Cardiac muscle cell (in vitro differentiated cells and primary cell): ENCODE data around the gene TEP1. TPM values are rescaled to one million over a fixed set of nuclear protein-coding genes. Genes with fewer than 3 reads are reported as not detected.
A peak's percentile ranks its signal among the peaks of the same experiment; 100 is the strongest.

ENCODE experiments used
- DNase-seq, 2 donors: peaks; one replicate each; pipeline versions ENCODE4 v3.0.0 to v3.0.0-alpha.2; 2010 to 2017; ENCODE audit warnings: low read depth in 1 of 2, low spot score in 1 of 2
- H3K27ac ChIP-seq: fragments of 200-600 bp; sonication (generic); 2 replicates; pipeline ENCODE4 v1.5.1; 2016
- H3K27me3 ChIP-seq: fragments of 200-600 bp; sonication (generic); 2 replicates; pipeline ENCODE4 v1.6.0; 2016; ENCODE audit warnings: control low read depth
- H3K36me3 ChIP-seq: fragments of 200-600 bp; sonication (generic); 2 replicates; pipeline ENCODE4 v1.5.1; 2016; ENCODE audit warnings: control low read depth
- H3K4me1 ChIP-seq: fragments of 200-600 bp; sonication (generic); 2 replicates; pipeline ENCODE4 v1.8.1; 2017; ENCODE audit warnings: low read depth, mild to moderate bottlenecking, mixed run types
- H3K4me3 ChIP-seq: fragments of 200-600 bp; sonication (generic); 2 replicates; pipeline ENCODE4 v1.5.1; 2016; ENCODE audit warnings: mild to moderate bottlenecking
- H3K9me3 ChIP-seq: fragments of 200-600 bp; sonication (generic); 2 replicates; pipeline ENCODE4 v1.5.1; 2017; ENCODE audit warnings: low read depth, mild to moderate bottlenecking, control low read depth
- CTCF ChIP-seq: IDR thresholded peaks from 2 replicates; pipeline ENCODE4 v1.5.1; 2012; ENCODE audit warnings: low read depth, mild to moderate bottlenecking, low read length
- polyA plus RNA-seq: library from polyadenylated mRNA; unstranded; fragments of >200 nt; fragmentation: Nextera tagmentation; extraction: Ambion mirVana; gene quantifications from 2 replicates; pipeline ENCODE4 v1.2.1, GENCODE V29; 2016
- total RNA-seq: library from RNA; depleted of rRNA; stranded (reverse); fragments of >200 nt; gene quantifications from 2 replicates; pipeline ENCODE4 v1.2.3, GENCODE V29; 2016

TEP1 gene
- total and polyA plus RNA-seq, 2 experiments from 2014 or later = 5.1 to 8.5 TPM

DNA sequence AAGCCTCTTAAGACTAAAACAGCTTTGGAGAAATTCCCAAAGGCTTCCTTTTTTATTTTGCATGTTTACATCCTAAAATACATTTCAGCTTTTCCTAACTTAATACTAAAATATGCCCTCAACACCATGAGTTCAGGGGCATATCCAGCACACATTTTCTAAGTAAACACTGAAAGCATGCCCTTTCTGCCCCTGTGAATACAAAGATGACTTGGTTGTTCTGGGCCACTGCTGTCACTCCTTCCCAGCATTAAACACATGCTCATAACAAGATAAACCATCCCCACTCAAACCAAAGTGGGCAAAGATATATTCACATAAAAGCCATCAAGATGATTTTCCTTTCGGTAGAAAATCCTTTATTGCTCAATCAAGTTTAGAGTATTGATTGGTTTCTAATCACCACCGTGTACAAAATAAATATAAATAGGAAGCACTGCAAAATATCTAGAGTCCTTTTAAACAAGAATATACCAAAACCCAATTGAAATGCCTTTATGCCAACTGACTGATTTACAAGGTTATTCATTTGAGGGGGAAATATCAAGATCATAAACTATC is 82.2 kb downstream of the TEP1 start:
- peaks cover 8% of the 10 kb centered on the region for H3K4me1 ChIP-seq
- TF ChIP-seq CTCF = no peak
- no peaks in the 10 kb centered on the region for H3K27me3 ChIP-seq
- H3K9me3 ChIP-seq = no peaks in the 10 kb centered on the region
- H3K27ac ChIP-seq = peak overlapping the region; percentile 41
- H3K4me3 ChIP-seq = peak overlapping the region; percentile 84
- peaks cover 9% of the 10 kb centered on the region for H3K36me3 ChIP-seq
- DNase-seq = no peak

DNA sequence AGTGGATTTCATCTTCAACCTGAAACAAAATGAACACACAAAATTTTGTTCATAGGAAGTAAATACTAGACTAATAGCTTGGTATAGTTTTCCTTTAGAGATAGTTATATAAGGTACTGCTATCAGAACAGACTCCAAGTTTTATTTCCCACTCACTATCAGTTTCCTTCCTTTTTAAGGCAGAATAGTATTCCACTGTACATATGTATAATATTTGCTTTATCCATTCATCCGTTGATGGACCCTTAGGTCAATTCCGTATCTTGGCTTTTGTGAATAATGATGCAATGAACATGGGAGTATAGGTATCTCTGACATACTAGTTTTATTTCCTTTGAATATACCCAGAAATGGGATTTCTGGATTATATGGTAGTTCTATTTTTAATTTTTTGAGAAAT is 83.9 kb downstream of the TEP1 start:
- no peaks in the 10 kb centered on the region for H3K27me3 ChIP-seq
- no peak for TF ChIP-seq CTCF
- no peaks in the 10 kb centered on the region for H3K9me3 ChIP-seq
- H3K4me3 ChIP-seq = no peak overlapping the region
- DNase-seq = no peak
- peaks cover 8% of the 10 kb centered on the region for H3K4me1 ChIP-seq
- peak overlapping the region; percentile 65 for H3K27ac ChIP-seq
- H3K36me3 ChIP-seq = peaks cover 23% of the 10 kb centered on the region

DNA sequence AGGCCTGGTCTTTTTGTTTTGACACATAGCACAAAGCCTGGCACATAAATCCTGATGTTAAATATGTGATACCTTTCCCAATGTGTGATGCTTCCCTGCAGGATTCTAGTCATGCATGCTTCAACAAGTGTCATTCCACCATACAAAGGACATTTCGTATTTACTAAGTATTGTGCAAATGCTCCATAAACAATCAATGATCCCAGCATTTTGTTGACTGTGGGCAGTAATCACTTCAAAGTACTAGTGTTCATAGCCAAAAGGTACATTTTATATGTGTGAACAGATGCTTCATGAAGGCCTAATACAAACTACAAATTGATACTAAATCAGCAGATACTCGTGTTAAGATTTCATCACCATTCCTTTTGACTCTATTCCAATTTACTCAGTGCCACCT is 84.6 kb downstream of the TEP1 start:
- no peak for TF ChIP-seq CTCF
- Histone ChIP-seq H3K36me3 (peaks cover 28% of the 10 kb centered on the region), H3K27me3 (no peaks in the 10 kb centered on the region), H3K9me3 (no peaks in the 10 kb centered on the region), H3K4me1 (peaks cover 8% of the 10 kb centered on the region), H3K4me3 (no peak overlapping the region), H3K27ac (peak overlapping the region; percentile 65)
- no peak for DNase-seq

GRCh38 chr14:20327005-20327869 is 86.1 kb downstream of the TEP1 start:
- TF ChIP-seq CTCF = peak; percentile 66
- Histone ChIP-seq H3K4me1 (peaks cover 8% of the 10 kb centered on the region), H3K27me3 (no peaks in the 10 kb centered on the region), H3K36me3 (peaks cover 34% of the 10 kb centered on the region), H3K27ac (peak overlapping the region; percentile 22), H3K4me3 (no peak overlapping the region), H3K9me3 (no peaks in the 10 kb centered on the region)
- DNase-seq = peak; percentile 64 to 77

DNA sequence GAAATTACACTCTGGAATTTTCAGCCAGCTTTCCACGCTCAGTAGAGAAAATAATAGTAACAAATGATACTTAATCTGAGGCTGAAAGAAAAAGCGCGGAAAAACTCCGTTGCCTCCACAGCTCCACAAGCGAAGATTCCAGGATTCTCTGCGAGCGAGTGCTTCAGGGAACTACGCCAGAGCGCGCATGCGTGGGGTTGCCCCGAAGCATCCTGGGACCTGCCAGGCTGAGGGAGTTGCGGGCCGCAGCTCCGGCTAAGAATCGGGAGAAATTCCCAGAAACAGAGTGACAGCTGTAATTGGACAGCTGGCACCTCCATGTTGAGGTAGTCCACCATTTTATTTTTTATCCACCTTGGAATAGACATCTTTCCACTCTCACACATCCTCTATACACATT is 95.6 kb downstream of the TEP1 start:
- Histone ChIP-seq H3K27ac (no peak overlapping the region), H3K27me3 (no peaks in the 10 kb centered on the region), H3K9me3 (no peaks in the 10 kb centered on the region), H3K4me3 (no peak overlapping the region), H3K36me3 (peaks cover 79% of the 10 kb centered on the region), H3K4me1 (no peaks in the 10 kb centered on the region)
- no peak for TF ChIP-seq CTCF
- DNase-seq = no peak

Other genes with a start within 250 kb of the TEP1 start
- gene OR11G2, start 222.6 kb downstream of the TEP1 start, total RNA-seq = not detected in 2 replicates
- not detected in 2 replicates for gene OR11G2, start 222.6 kb downstream of the TEP1 start, polyA plus RNA-seq
- not detected in 2 replicates for gene OR11H6, start 189.8 kb downstream of the TEP1 start, total RNA-seq
- gene OR11H6, start 189.8 kb downstream of the TEP1 start, polyA plus RNA-seq = not detected in 2 replicates
- not detected in 2 replicates for gene OR11H7, start 184.5 kb downstream of the TEP1 start, total RNA-seq
- gene OR11H7, start 184.5 kb downstream of the TEP1 start, polyA plus RNA-seq = not detected in 2 replicates
- gene OR11H4, start 174.2 kb downstream of the TEP1 start, total RNA-seq = not detected in 2 replicates
- not detected in 2 replicates for gene OR11H4, start 174.2 kb downstream of the TEP1 start, polyA plus RNA-seq
- gene TTC5, start 107.5 kb downstream of the TEP1 start, total RNA-seq = 10.6 and 13.9 TPM in 2 replicates
- 19.4 and 25.9 TPM in 2 replicates for gene TTC5, start 107.5 kb downstream of the TEP1 start, polyA plus RNA-seq
- 152 and 161 TPM in 2 replicates for gene CCNB1IP1, start 80.2 kb downstream of the TEP1 start, total RNA-seq
- 63.7 and 76.9 TPM in 2 replicates for gene CCNB1IP1, start 80.2 kb downstream of the TEP1 start, polyA plus RNA-seq
- 20.0 and 27.0 TPM in 2 replicates for gene PARP2, start 69.9 kb downstream of the TEP1 start, total RNA-seq
- 61.1 and 97.9 TPM in 2 replicates for gene PARP2, start 69.9 kb downstream of the TEP1 start, polyA plus RNA-seq
- gene KLHL33, start 22.7 kb upstream of the TEP1 start, total RNA-seq = 0.18 TPM in 1 of 2 replicates, not detected in the other
- gene KLHL33, start 22.7 kb upstream of the TEP1 start, polyA plus RNA-seq = 0.04 TPM in 1 of 2 replicates, not detected in the other
- 47.9 and 82.0 TPM in 2 replicates for gene OSGEP, start 41.3 kb upstream of the TEP1 start, total RNA-seq
- 42.7 and 51.7 TPM in 2 replicates for gene OSGEP, start 41.3 kb upstream of the TEP1 start, polyA plus RNA-seq
- gene APEX1, start 41.7 kb upstream of the TEP1 start, total RNA-seq = 111 and 358 TPM in 2 replicates
- gene APEX1, start 41.7 kb upstream of the TEP1 start, polyA plus RNA-seq = 176 and 185 TPM in 2 replicates
- gene PIP4P1, start 47.9 kb upstream of the TEP1 start, total RNA-seq = 17.6 and 23.1 TPM in 2 replicates
- 49.4 and 60.1 TPM in 2 replicates for gene PIP4P1, start 47.9 kb upstream of the TEP1 start, polyA plus RNA-seq
- 15.6 and 20.7 TPM in 2 replicates for gene PNP, start 55.9 kb upstream of the TEP1 start, total RNA-seq
- gene PNP, start 55.9 kb upstream of the TEP1 start, polyA plus RNA-seq = 15.7 and 22.2 TPM in 2 replicates
- not detected in 2 replicates for gene RNASE10, start 92.0 kb upstream of the TEP1 start, total RNA-seq
- gene RNASE10, start 92.0 kb upstream of the TEP1 start, polyA plus RNA-seq = 0.81 and 0.99 TPM in 2 replicates
- not detected in 2 replicates for gene RNASE9, start 147.5 kb upstream of the TEP1 start, total RNA-seq
- not detected in 2 replicates for gene RNASE9, start 147.5 kb upstream of the TEP1 start, polyA plus RNA-seq
- gene RNASE11, start 174.5 kb upstream of the TEP1 start, total RNA-seq = not detected in 2 replicates
- gene RNASE11, start 174.5 kb upstream of the TEP1 start, polyA plus RNA-seq = not detected in 2 replicates
- gene RNASE12, start 177.9 kb upstream of the TEP1 start, total RNA-seq = not detected in 2 replicates
- gene RNASE12, start 177.9 kb upstream of the TEP1 start, polyA plus RNA-seq = not detected in 2 replicates
- gene OR6S1, start 228.2 kb upstream of the TEP1 start, total RNA-seq = not detected in 2 replicates
- not detected in 2 replicates for gene OR6S1, start 228.2 kb upstream of the TEP1 start, polyA plus RNA-seq